GM20431 (cell line): Measurements from ENCODE around the gene C1QL3.

ENCODE experiments used
- in situ Hi-C: fragments of 300-500 bp; cut with MseI, MboI; formaldehyde crosslinking; loops from one replicate; pipeline ENCODE4 v1.15.0; 2020; ENCODE audit warnings: low sequenced_read_pairs; ENCODE audit not compliant: unreplicated experiment

The C1QL3 gene

DNA sequence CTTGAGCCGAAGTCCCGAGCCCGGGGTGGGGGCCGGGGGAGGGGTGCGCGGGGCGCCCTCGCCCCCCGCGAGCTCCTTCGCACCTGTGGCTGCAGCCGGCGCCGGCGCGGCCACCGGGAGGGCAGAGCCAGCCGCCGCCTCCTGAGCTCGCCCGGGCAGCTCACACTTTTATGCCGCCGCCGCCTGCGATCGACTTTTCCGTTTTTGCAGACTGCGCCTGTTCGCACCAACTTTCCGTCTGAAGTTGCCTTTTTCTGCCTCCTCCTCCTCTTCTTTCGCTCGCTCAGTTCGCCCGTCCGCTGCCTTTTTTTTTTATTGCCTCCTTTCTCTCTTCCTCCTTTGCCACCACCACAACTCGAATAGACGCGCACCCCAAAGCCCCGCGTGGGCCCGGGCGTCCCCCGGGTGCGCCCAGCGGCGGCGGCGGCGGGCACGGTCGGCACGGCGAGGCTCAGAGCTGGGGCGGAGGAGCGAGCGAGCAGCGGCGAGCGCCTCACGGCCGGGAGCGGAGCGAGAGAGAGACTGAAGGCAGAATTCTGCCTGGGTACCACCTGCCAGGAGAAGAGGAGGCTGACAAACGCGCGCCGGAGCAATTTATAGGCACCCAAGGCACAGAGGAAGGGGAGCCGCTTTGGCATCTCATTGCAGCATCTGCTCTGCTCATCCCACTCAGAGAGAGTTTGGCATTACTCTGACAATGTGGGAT lies at the start of gene C1QL3:
Gene C1QL3, minus strand, starts transcription at position 569 of the 706 bp plus-strand sequence. CDS start 814 bp downstream, outside the sequence.
- in situ Hi-C loops = no loop called here

- in situ Hi-C loops = no loop called here
Measured at GRCh38 chr10:16570731-16571130, 49.1 kb upstream of the C1QL3 start.

GRCh38 chr10:16566202-16566805 lies 44.6 kb upstream of the C1QL3 start:
- in situ Hi-C loops = no loop called here

DNA sequence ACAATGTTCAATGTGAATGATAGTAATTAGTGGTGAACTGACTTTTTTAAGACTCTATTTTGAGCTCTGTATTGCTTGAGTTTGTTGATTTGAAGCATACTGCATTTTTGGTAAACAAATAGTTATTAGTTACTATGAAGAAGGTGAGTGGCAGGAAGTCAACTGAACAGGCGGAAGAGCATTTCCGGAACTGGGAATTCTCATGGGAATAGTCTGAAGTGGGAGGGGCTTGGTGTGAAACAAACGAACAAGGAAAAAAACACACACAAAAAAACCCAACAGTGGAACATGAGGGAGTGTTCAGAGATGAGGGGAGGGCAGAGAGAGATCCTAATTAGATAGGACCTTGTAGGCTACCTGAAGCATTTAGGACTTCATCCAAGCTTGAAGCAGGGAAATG lies 43.9 kb upstream of the C1QL3 start:
- in situ Hi-C loops = no loop called here

DNA sequence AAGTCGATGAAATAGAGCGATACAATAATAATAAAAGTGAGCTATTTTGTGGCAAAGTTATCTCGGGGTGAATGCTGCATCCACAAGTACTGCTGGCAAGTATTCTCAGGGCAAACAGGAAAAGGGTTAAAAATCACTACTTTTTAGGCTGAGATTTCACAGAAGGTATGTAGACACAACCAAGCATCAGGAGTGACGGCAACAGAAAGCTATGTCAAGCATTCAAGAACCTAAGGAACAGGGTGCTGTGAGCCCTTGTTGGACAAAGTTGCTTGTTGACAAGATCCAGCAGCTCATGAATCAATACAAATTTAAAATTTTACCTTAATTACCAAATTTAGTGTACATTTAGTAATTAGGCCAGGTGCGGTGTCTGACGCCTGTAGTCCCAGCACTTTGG lies 41.2 kb upstream of the C1QL3 start:
- in situ Hi-C loops = no loop called here

DNA sequence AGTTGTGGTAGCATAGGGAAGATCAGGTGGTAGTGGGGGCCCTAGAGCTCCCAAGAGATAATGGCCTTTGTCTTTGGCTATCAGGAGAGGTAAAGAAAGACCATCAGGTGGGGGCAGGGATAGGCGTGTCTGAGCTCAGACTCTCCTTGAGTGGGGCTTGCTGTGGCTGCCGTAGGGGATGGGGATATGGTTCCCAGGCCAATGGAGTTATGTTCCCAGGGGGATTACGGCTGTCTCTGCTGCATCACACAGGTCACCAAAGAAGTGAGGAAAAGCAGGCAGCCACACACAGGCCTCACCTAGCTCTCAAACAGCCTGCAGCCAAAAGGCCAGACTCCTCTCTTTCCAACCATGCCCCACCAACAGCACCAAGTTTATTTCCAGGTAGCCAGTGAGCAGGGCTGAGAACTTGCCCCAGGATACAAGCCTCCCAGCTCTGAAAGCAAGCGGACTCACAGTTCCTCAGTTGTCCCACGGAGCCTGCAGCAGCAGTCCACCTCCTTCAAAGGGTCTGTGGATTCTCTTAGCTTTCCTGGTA lies 37.6 kb upstream of the C1QL3 start:
- in situ Hi-C loops = no loop called here

DNA sequence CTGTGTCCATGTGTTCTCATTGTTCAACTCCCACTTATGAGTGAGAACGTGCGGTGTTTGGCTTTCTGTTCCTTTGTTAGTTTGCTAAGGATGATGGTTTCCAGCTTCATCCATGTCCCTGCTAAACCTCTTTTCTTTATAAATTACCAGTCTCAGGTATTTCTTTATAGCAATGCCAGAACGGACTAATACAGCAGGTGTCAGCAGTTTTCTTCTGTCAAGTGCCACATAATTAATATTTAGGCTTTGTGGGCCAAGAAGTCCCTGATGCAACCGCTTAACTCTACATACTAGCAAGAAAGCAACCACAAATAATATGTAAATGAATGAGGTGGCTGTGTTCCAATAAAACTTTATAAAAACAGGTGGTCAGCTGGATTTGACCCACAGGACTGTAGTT lies 26.3 kb upstream of the C1QL3 start:
- in situ Hi-C loops = no loop called here

GRCh38 chr10:16545116-16545736 lies 23.5 kb upstream of the C1QL3 start:
- in situ Hi-C loops = no loop called here

DNA sequence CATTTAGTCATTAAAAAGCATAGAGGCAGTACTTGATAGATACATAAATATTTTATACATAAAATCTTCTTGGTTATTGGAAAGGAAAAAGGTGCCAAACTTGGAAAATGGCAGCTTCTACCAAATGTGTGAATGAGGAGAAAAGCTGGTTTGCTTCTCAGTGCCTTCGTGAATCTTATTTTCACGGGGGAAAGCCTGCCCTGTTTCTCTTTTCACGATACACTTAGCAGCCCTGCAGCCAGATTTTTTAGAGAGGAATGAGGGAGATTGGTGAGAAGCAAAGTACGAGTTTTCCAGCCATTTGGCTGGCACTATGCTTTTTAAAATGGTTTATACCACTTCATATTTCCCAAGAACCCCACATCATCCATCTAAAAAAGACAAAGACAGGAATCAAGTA lies 22.9 kb upstream of the C1QL3 start:
- in situ Hi-C loops = no loop called here

- in situ Hi-C loops = no loop called here
Measured at GRCh38 chr10:16544099-16544498, 22.4 kb upstream of the C1QL3 start.

DNA sequence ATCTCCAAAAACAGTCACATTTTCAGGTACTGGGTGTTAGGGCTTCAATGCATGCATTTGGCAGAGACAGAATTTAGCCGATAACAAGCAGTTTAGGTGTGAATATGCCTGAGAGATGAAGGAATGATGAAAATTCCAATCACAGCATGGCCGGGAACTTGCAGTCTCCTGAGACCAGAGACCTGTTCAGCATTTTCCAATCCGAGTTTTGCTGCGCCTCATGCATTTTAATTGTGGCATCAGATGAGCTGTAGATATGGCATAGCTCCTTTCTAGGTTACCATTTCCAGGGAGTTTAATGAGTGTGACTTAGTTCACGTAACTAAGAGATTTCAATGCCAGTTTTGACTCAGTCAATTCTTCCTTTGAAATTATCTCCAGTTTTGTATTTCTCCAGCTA lies 14.5 kb upstream of the C1QL3 start:
- in situ Hi-C loops = no loop called here

- in situ Hi-C loops = no loop called here
Measured at GRCh38 chr10:16529853-16530252, 8.2 kb upstream of the C1QL3 start.

GRCh38 chr10:16527452-16527851 lies 5.8 kb upstream of the C1QL3 start:
- in situ Hi-C loops = no loop called here

- in situ Hi-C loops = no loop called here
Measured at GRCh38 chr10:16520900-16521299, 779 bp downstream of the C1QL3 start.

GRCh38 chr10:16519908-16520861 lies 1.5 kb downstream of the C1QL3 start:
- in situ Hi-C loops = no loop called here

DNA sequence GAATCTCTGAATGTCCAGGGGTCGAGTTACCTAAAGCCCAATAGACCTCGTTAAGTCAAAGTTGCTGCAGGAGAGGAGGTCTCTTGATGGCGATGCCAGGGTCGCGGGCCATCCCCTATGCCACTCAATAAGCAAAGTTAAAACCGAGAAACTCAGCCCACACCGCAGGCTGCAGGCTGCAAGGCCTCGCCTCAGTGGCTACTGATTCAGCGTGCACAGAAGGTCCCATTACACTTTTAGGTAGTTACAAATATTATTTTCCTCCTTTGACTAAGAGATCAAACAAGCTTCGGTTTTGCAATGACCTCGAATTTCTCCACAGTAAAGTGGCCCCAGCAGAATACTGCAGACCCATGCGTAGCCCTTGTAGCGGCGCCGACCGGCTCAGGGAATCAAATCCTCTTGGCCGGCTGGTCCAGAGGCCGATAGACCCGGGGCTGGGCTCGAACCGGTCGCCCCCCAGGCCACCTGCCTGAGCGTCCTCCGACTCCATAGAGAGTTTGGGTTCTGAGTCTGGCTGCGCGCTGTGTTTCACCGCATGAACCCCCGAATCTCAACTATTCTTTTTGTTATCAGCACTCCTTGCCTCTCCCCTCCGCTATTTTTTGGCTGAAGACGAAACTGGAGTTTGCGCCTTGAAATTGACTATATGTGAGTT lies 2.3 kb downstream of the C1QL3 start:
- in situ Hi-C loops = no loop called here

DNA sequence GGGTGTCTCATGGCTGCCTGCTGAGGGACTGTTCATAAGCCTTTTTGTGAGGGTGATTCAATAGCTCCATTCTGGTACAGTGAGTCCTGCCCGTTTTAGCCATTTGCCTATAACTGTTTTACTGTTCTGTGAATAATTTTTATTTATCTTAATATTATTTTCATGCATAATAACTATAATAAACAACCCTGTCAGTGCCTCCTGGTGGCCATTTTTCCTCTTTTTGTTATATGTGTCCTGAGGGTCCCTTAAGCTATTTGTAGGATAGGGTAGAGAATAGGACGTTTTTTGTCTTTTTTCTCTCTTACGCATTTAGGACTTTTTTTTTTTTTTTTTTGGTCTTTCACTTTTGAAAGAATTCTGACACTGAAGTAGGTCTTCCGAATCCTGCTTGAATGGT lies 2.9 kb downstream of the C1QL3 start:
- in situ Hi-C loops = no loop called here

- in situ Hi-C loops = no loop called here
Measured at GRCh38 chr10:16510843-16511242, 10.8 kb downstream of the C1QL3 start.

DNA sequence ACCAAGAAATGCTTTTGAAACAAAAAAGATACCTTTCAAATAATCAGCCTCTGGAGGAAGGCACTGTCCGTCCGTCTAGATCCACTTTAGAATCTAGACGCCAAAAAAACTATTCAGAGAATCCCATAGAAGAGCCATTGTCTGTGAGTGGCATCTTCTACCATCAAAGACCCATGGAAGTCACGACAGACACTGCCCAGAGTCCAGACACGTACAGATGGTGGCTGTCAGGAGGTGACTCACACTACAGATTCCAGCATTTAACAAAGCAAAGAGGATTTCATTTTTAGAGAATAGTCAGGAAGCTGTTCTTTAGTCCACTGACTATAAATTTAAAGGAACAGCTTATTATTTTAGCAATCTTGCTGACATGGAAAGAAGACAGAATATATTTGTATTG lies 11.7 kb downstream of the C1QL3 start:
- in situ Hi-C loops = no loop called here

GRCh38 chr10:16505161-16505560 lies 16.5 kb downstream of the C1QL3 start:
- in situ Hi-C loops = no loop called here
